CD14-positive monocyte (primary cell): ENCODE results near the gene CDH4. TPM values are rescaled to one million over a fixed set of nuclear protein-coding genes. Genes with fewer than 3 reads are reported as not detected.

Source experiments
- DNase-seq, 3 donors: peaks; one replicate each; pipeline ENCODE4 v3.0.0-alpha.2; 2011 to 2022
- H2AFZ ChIP-seq: 2 replicates; pipeline ENCODE4 v1.6.0; 2012; ENCODE audit warnings: mild to moderate bottlenecking, low read depth, low read length, inconsistent platforms; ENCODE audit not compliant: insufficient read depth, poor library complexity, severe bottlenecking
- H3K27ac ChIP-seq, 2 donors: 1 replicate in 1 of 2; 2 replicates in 1 of 2; pipeline ENCODE4 v1.5.1; 2012 to 2013; ENCODE audit warnings: low read length in 2 of 2, control low read depth in 1 of 2, inconsistent platforms in 1 of 2, low read depth in 1 of 2, mild to moderate bottlenecking in 1 of 2
- H3K27me3 ChIP-seq, 2 donors: one replicate each; pipeline versions ENCODE4 v1.6.0 to v1.6.1; 2011 to 2013; ENCODE audit warnings: low read length in 2 of 2; ENCODE audit not compliant: control insufficient read depth in 2 of 2, insufficient read depth in 2 of 2
- H3K36me3 ChIP-seq, 2 donors: replicated peaks in 1 of 2; 1 replicate in 1 of 2; 2 replicates in 1 of 2; pipeline versions ENCODE4 v1.5.1 to v1.6.1; 2012 to 2013; ENCODE audit warnings: low read length in 2 of 2, control low read depth in 1 of 2, inconsistent platforms in 1 of 2, mild to moderate bottlenecking in 1 of 2; ENCODE audit not compliant: insufficient read depth in 2 of 2, control insufficient read depth in 1 of 2
- H3K4me1 ChIP-seq, 2 donors: 1 replicate in 1 of 2; 2 replicates in 1 of 2; pipeline versions ENCODE4 v1.5.1 to v1.6.1; 2012 to 2013; ENCODE audit warnings: low read length in 2 of 2, control low read depth in 1 of 2, inconsistent platforms in 1 of 2, mild to moderate bottlenecking in 1 of 2, moderate library complexity in 1 of 2; ENCODE audit not compliant: insufficient read depth in 2 of 2, control insufficient read depth in 1 of 2
- H3K4me2 ChIP-seq: replicated peaks from 2 replicates; pipeline ENCODE3; 2012; ENCODE audit warnings: low read length, moderate library complexity, mild to moderate bottlenecking; ENCODE audit not compliant: poor library complexity, severe bottlenecking; ENCODE audit errors: extremely low read depth
- H3K4me3 ChIP-seq, 3 experiments: fragments of 200-600 bp in 1 of 3; sonication (generic) in 1 of 3; replicated peaks in 1 of 3; 1 replicate in 2 of 3; 2 replicates in 1 of 3; pipeline ENCODE4 v1.5.1; 2011 to 2013; ENCODE audit warnings: low read length in 3 of 3, mild to moderate bottlenecking in 3 of 3, control low read depth in 2 of 3, low read depth in 2 of 3, inconsistent platforms in 1 of 3, moderate library complexity in 1 of 3
- H3K79me2 ChIP-seq: 2 replicates; pipeline ENCODE4 v1.6.0; 2012; ENCODE audit warnings: mild to moderate bottlenecking, control low read depth, inconsistent platforms, low read length, moderate library complexity; ENCODE audit not compliant: insufficient read depth
- H3K9ac ChIP-seq: 2 replicates; pipeline ENCODE4 v1.6.0; 2017; ENCODE audit warnings: low read length, mild to moderate bottlenecking; ENCODE audit not compliant: insufficient read depth, poor library complexity, severe bottlenecking
- H3K9me3 ChIP-seq, 2 donors: replicated peaks in 1 of 2; 1 replicate in 1 of 2; 2 replicates in 1 of 2; pipeline versions ENCODE4 v1.5.1 to v1.6.1; 2012 to 2013; ENCODE audit warnings: low read length in 2 of 2, control low read depth in 1 of 2; ENCODE audit not compliant: control insufficient read depth in 1 of 2, insufficient read depth in 1 of 2
- H4K20me1 ChIP-seq: 2 replicates; pipeline ENCODE4 v1.6.0; 2012; ENCODE audit warnings: mild to moderate bottlenecking, low read length, control low read depth, moderate library complexity; ENCODE audit not compliant: insufficient read depth
- H3K27ac Mint-ChIP-seq, 7 donors: one replicate each; pipeline ENCODE4 v1.8.0; 2020; ENCODE audit warnings: mild to moderate bottlenecking in 7 of 7, mixed read lengths in 7 of 7, moderate library complexity in 6 of 7, inconsistent platforms in 2 of 7
- H3K27me3 Mint-ChIP-seq, 3 donors: one replicate each; pipeline ENCODE4 v1.8.0; 2021 to 2022; ENCODE audit warnings: low read depth in 3 of 3, mild to moderate bottlenecking in 3 of 3, mixed read lengths in 3 of 3, moderate library complexity in 3 of 3, inconsistent platforms in 1 of 3
- H3K36me3 Mint-ChIP-seq, 2 donors: one replicate each; pipeline ENCODE4 v1.8.0; 2020; ENCODE audit warnings: mixed read lengths in 2 of 2, inconsistent platforms in 1 of 2, mild to moderate bottlenecking in 1 of 2
- H3K4me1 Mint-ChIP-seq: one replicate; pipeline ENCODE4 v1.8.0; 2020; ENCODE audit warnings: mild to moderate bottlenecking, mixed read lengths
- H3K4me3 Mint-ChIP-seq, 2 donors: one replicate each; pipeline ENCODE4 v1.8.0; 2020; ENCODE audit warnings: mild to moderate bottlenecking in 2 of 2, mixed read lengths in 2 of 2, moderate library complexity in 1 of 2
- H3K9me3 Mint-ChIP-seq, 7 donors: one replicate each; pipeline ENCODE4 v1.8.0; 2020 to 2022; ENCODE audit warnings: mixed read lengths in 7 of 7, mild to moderate bottlenecking in 6 of 7, moderate library complexity in 6 of 7, inconsistent platforms in 2 of 7
- WGBS: methylation state at CpG from one replicate; pipeline ENCODE4 v1.1.5; 2013; ENCODE audit warnings: missing lambda C conversion rate; ENCODE audit not compliant: insufficient coverage; 5-methylcytosine and 5-hydroxymethylcytosine counted together
- intact Hi-C, 2 donors: fragments of 100-400 bp; cut with micrococcal nuclease; formaldehyde crosslinking; loops; one replicate each; pipeline versions ENCODE4 v1.15.0 to v1.15.1; 2023
- polyA plus RNA-seq, 3 donors: library from polyadenylated mRNA; depleted of rRNA in 1 of 3; unstranded in 2 of 3; stranded (reverse) in 1 of 3; fragments of 300-500 nt in 2 of 3; fragments of >200 nt in 1 of 3; fragmentation: Illumina TruSeq in 2 of 3; gene quantifications; 1 replicate in 2 of 3; 2 replicates in 1 of 3; pipeline ENCODE4 v1.2.3, GENCODE V29; 2012 to 2021
- TF ChIP-seq, protein P1 (sequence below): fragments of 200-600 bp; IDR thresholded peaks from one replicate; pipeline ENCODE4 v1.8.0; 2022; ENCODE audit warnings: antibody characterized with exemption, mild to moderate bottlenecking

CDH4 gene
- polyA plus RNA-seq, 3 donors: not detected

DNA sequence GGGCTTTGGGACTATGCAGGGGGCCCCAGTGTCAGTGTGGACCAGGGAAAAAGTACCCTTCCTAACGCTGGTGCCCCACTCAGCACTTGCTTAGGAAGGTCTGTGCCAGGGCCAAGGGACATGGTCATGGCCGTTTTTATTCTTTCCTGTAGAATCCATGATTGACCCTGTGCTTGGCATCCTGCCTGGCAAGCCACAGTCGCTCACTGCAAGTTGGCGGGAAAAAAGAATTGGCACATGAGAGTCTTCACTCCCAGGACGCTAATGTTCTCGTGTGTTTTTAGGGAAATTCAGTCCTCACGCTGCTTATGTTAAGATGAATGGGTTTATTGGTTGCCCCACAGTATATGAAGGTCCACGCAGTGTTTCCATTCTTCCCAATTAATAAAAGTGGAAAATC lies 253.4 kb downstream of the CDH4 start:
- Histone ChIP-seq H2AFZ (no peak overlapping the region), H3K27ac (no peak overlapping the region), H3K79me2 (no peaks in the 10 kb centered on the region), H3K36me3 (no peaks in the 10 kb centered on the region), H3K4me1 (no peaks in the 10 kb centered on the region), H3K4me3 (no peak overlapping the region), H3K4me2 (no peak overlapping the region), H3K27me3 (no peaks in the 10 kb centered on the region), H4K20me1 (no peaks in the 10 kb centered on the region), H3K9me3 (peaks cover 3 to 83% of the 10 kb centered on the region in 2 donors), H3K9ac (no peak overlapping the region)
- Mint-ChIP-seq H3K4me3 (no peak overlapping the region), H3K36me3 (no peaks in the 10 kb centered on the region), H3K4me1 (no peaks in the 10 kb centered on the region), H3K9me3 (peaks cover 0 to 62% (median 33%) of the 10 kb centered on the region in 7 donors), H3K27ac (no peak overlapping the region), H3K27me3 (peaks cover 1 to 7% (median 6%) of the 10 kb centered on the region in 3 donors)
- TF ChIP-seq, protein P1, sequence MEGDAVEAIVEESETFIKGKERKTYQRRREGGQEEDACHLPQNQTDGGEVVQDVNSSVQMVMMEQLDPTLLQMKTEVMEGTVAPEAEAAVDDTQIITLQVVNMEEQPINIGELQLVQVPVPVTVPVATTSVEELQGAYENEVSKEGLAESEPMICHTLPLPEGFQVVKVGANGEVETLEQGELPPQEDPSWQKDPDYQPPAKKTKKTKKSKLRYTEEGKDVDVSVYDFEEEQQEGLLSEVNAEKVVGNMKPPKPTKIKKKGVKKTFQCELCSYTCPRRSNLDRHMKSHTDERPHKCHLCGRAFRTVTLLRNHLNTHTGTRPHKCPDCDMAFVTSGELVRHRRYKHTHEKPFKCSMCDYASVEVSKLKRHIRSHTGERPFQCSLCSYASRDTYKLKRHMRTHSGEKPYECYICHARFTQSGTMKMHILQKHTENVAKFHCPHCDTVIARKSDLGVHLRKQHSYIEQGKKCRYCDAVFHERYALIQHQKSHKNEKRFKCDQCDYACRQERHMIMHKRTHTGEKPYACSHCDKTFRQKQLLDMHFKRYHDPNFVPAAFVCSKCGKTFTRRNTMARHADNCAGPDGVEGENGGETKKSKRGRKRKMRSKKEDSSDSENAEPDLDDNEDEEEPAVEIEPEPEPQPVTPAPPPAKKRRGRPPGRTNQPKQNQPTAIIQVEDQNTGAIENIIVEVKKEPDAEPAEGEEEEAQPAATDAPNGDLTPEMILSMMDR: no peak
- intact Hi-C loops: no loop called here
- DNase-seq: no peak
- 86% methylated on average over 5 of the region's 8 CpGs for WGBS

DNA sequence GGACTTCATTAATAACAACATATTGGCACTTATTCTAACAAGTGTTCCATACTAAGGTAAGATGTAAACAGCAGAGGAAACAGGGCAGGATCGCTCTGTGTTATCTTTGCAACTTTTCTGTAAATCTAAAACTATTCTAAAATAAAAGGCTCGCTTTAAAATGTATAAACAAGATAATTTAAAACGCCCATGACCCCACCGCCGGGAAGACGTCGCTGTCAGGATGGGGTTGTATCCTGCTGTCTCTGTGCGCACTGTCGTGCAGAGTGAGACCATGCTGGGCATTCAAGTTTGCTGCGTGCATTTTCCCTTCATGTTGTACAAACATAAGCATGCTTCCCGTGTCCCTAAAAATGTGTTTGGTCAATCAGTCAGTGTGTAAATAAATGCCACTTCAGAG lies 255.7 kb downstream of the CDH4 start:
- H3K4me1 Mint-ChIP-seq: no peaks in the 10 kb centered on the region
- intact Hi-C loops: no loop called here
- Histone ChIP-seq H3K4me3 (no peak overlapping the region), H3K79me2 (no peaks in the 10 kb centered on the region), H3K27me3 (no peaks in the 10 kb centered on the region), H3K9me3 (peaks cover 3 to 88% of the 10 kb centered on the region in 2 donors), H3K9ac (no peak overlapping the region), H2AFZ (no peak overlapping the region), H3K27ac (no peak overlapping the region), H4K20me1 (no peaks in the 10 kb centered on the region), H3K4me1 (no peaks in the 10 kb centered on the region), H3K4me2 (no peak overlapping the region), H3K36me3 (no peaks in the 10 kb centered on the region)
- TF ChIP-seq, protein P1: no peak
- H3K27ac Mint-ChIP-seq: no peak overlapping the region
- peaks cover 0 to 58% (median 33%) of the 10 kb centered on the region in 7 donors for H3K9me3 Mint-ChIP-seq
- WGBS: 89% methylated on average over 6 of the region's 11 CpGs
- peaks cover 0 to 8% (median 6%) of the 10 kb centered on the region in 3 donors for H3K27me3 Mint-ChIP-seq
- H3K4me3 Mint-ChIP-seq: no peak overlapping the region
- no peak for DNase-seq
- H3K36me3 Mint-ChIP-seq: no peaks in the 10 kb centered on the region
